ENCODE data around the gene ATAD3A.

DNA sequence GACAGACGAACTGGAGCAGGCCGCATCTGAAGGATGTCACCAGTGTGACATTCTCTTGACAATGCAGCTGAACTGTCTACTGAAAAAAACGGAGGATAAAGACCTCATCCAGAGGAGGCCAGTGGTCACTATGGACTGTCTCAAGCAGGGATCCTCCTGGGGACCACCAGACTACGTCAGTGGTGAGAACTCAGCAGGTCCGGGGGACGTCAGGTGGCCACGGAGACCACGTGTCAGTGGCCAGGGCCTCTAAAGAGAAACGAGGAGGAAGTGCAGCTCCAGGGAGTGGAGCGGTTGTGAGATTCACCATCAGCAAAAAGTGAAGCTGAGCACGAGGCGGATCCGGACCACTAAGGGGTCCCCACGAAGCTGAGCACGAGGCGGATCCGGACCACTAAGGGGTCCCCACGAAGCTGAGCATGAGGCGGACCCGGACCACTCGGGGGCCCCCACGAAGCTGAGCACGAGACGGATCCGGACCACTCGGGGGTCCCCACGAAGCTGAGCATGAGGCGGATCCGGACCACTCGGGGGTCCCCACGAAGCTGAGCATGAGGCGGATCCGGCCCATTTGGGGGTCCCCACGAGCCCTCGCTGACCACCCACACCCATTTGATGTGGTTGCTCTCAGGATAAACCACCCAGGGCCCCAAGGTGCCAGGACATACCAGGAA, 42.0 kb downstream of the ATAD3A start:
- TF ChIP-seq, protein P1, sequence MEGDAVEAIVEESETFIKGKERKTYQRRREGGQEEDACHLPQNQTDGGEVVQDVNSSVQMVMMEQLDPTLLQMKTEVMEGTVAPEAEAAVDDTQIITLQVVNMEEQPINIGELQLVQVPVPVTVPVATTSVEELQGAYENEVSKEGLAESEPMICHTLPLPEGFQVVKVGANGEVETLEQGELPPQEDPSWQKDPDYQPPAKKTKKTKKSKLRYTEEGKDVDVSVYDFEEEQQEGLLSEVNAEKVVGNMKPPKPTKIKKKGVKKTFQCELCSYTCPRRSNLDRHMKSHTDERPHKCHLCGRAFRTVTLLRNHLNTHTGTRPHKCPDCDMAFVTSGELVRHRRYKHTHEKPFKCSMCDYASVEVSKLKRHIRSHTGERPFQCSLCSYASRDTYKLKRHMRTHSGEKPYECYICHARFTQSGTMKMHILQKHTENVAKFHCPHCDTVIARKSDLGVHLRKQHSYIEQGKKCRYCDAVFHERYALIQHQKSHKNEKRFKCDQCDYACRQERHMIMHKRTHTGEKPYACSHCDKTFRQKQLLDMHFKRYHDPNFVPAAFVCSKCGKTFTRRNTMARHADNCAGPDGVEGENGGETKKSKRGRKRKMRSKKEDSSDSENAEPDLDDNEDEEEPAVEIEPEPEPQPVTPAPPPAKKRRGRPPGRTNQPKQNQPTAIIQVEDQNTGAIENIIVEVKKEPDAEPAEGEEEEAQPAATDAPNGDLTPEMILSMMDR (IDR thresholded peaks at IDR 0.05): no peak
- no peak for TF ChIP-seq POLR2AphosphoS5 (IDR thresholded peaks at IDR 0.05; ENCODE audit: low read depth, low read length)
- TF ChIP-seq, protein P2, sequence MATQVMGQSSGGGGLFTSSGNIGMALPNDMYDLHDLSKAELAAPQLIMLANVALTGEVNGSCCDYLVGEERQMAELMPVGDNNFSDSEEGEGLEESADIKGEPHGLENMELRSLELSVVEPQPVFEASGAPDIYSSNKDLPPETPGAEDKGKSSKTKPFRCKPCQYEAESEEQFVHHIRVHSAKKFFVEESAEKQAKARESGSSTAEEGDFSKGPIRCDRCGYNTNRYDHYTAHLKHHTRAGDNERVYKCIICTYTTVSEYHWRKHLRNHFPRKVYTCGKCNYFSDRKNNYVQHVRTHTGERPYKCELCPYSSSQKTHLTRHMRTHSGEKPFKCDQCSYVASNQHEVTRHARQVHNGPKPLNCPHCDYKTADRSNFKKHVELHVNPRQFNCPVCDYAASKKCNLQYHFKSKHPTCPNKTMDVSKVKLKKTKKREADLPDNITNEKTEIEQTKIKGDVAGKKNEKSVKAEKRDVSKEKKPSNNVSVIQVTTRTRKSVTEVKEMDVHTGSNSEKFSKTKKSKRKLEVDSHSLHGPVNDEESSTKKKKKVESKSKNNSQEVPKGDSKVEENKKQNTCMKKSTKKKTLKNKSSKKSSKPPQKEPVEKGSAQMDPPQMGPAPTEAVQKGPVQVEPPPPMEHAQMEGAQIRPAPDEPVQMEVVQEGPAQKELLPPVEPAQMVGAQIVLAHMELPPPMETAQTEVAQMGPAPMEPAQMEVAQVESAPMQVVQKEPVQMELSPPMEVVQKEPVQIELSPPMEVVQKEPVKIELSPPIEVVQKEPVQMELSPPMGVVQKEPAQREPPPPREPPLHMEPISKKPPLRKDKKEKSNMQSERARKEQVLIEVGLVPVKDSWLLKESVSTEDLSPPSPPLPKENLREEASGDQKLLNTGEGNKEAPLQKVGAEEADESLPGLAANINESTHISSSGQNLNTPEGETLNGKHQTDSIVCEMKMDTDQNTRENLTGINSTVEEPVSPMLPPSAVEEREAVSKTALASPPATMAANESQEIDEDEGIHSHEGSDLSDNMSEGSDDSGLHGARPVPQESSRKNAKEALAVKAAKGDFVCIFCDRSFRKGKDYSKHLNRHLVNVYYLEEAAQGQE (IDR thresholded peaks at IDR 0.05; ENCODE audit: insufficient read depth in 1 of 2, low read depth in 2 of 2, low read length in 1 of 2): no peak
